AG10803 (cell line): ENCODE results near the gene RNASE8.
"Not testable (repeated sequence)": the region's sequence is repeated elsewhere in the genome, so short reads cannot be mapped to it uniquely, and the experiment has no call there.

Experiments used
- DNase-seq: peaks from one replicate; pipeline ENCODE4 v3.0.0; 2010; ENCODE audit warnings: low read depth
- H3K4me3 ChIP-seq: 2 replicates; pipeline ENCODE4 v1.5.1; 2011; ENCODE audit warnings: mild to moderate bottlenecking, low read length, control low read depth
- TF ChIP-seq, protein P1 (sequence below): conservative IDR thresholded peaks from 2 replicates; pipeline ENCODE4 v1.5.1; 2011; ENCODE audit warnings: mild to moderate bottlenecking, low read length, control low read depth, inconsistent platforms

RNASE8 gene, protein sequence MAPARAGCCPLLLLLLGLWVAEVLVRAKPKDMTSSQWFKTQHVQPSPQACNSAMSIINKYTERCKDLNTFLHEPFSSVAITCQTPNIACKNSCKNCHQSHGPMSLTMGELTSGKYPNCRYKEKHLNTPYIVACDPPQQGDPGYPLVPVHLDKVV

DNA sequence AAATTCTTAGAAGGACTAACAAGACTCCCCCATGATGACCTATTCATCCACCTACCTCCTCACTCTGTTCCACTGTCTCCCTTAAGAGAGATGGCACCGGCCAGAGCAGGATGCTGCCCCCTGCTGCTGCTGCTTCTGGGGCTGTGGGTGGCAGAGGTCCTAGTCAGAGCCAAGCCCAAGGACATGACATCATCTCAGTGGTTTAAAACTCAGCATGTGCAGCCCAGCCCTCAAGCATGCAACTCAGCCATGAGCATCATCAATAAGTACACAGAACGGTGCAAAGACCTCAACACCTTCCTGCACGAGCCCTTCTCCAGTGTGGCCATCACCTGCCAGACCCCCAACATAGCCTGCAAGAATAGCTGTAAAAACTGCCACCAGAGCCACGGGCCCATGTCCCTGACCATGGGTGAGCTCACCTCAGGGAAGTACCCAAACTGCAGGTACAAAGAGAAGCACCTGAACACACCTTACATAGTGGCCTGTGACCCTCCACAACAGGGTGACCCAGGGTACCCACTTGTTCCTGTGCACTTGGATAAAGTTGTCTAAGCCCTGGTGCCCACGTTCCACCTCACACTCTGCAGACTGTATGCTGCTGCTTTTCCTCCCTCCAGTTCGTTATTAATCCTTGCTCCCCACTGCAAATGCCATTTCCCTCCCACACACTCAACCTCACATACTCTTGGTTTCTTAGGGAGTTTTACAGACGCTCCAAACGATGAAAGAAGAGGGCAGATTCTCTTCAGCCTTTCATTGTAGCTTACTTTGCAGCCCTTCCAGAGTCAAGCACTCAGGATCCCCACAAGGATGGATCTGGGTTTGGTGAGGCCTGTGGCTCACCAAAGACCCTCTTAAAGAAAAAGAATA, at the start of gene RNASE8:
Gene RNASE8, plus strand, starts transcription at position 20 of the 873 bp plus-strand sequence. Its CDS starts 71 bp downstream, at position 91.
- H3K4me3 ChIP-seq = no peak within 1 kb of the TSS
- DNase-seq = peak; percentile 49
- TF ChIP-seq, protein P1, sequence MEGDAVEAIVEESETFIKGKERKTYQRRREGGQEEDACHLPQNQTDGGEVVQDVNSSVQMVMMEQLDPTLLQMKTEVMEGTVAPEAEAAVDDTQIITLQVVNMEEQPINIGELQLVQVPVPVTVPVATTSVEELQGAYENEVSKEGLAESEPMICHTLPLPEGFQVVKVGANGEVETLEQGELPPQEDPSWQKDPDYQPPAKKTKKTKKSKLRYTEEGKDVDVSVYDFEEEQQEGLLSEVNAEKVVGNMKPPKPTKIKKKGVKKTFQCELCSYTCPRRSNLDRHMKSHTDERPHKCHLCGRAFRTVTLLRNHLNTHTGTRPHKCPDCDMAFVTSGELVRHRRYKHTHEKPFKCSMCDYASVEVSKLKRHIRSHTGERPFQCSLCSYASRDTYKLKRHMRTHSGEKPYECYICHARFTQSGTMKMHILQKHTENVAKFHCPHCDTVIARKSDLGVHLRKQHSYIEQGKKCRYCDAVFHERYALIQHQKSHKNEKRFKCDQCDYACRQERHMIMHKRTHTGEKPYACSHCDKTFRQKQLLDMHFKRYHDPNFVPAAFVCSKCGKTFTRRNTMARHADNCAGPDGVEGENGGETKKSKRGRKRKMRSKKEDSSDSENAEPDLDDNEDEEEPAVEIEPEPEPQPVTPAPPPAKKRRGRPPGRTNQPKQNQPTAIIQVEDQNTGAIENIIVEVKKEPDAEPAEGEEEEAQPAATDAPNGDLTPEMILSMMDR = peak; percentile 25

GRCh38 chr14:21009721-21010120, 47.9 kb upstream of the RNASE8 start:
- H3K4me3 ChIP-seq, DNase-seq: not testable (repeated sequence)

GRCh38 chr14:21011136-21011535, 46.5 kb upstream of the RNASE8 start:
- TF ChIP-seq, protein P1 = no peak
- no peak for DNase-seq
- H3K4me3 ChIP-seq = no peak overlapping the region

GRCh38 chr14:21014761-21015190, 42.8 kb upstream of the RNASE8 start:
- DNase-seq = peak; percentile 80

DNA sequence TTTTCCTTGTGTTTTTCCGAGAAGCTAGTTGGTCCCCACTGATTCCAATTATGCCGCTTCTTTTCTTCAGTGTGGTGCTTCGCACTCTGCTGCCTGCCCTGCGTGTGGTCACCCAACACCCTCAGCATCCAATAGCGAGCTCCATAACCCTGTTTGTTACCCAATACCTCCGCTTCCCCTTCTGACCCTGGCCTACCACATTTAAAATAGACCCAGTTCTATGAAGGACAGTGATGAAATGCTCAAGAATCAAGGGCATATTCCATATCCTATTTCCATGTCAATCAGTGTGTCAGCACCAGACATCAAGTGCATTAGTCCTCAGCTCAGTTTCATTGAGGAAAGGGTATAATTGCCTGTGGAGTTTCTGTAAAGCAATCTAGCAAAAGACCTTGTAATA, 42.3 kb upstream of the RNASE8 start:
- H3K4me3 ChIP-seq = no peak overlapping the region
- no peak for DNase-seq
- TF ChIP-seq, protein P1 = no peak

More at GRCh38 chr14:21014761-21015190, 42.8 kb upstream of the RNASE8 start:
- no peak overlapping the region for H3K4me3 ChIP-seq
- TF ChIP-seq, protein P1 = peak; percentile 97

GRCh38 chr14:21016413-21017190, 41.0 kb upstream of the RNASE8 start:
- TF ChIP-seq, protein P1 = no peak
- H3K4me3 ChIP-seq = no peak overlapping the region
- DNase-seq = no peak

DNA sequence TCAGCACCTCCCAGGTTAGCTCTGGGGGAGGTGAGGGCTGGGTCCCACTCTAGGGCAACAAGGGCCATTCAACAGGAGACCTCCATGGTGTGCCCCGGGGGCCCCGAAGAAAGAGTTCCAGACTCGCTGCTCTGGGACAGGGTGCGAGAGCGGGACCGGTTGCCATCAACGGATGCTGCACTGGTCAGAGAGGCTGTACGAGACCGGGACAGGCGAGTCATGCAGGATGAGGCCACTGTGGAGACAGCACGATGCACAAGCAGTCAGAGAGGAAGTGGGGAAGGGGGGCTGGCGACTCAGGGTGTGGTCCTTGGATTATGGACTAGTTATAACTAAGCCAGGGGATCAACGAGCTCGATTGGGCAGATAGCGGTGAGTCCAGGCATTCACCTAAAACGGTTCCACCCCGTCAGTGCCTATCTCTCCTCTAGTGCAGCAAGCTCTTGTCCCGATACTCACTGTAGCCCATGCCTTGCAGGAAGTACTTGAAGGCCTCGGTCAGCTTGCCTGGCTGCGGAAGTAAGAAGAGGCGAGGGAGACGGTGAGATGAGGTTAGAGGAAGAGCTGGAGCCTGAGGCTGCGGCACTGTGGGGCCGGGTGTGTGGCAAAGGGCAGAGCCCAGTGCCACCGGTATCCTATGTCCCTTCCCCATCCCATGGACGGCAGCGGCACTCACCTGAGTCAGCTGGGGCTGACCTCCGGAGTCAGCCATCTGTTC, 39.9 kb upstream of the RNASE8 start:
- no peak for DNase-seq
- H3K4me3 ChIP-seq = no peak overlapping the region
- TF ChIP-seq, protein P1 = no peak
